Stimulated activated CD8-positive, alpha-beta memory T cell treated with anti-CD3 and anti-CD28 coated beads, Interleukin-4, amount 100 ng/mL, for 24 hours (primary cell): ENCODE data around the gene TRMT11.
"Not testable (repeated sequence)": the region's sequence is repeated elsewhere in the genome, so short reads cannot be mapped to it uniquely, and the experiment has no call there.

Source experiments
- DNase-seq: peaks from one replicate; pipeline ENCODE4 v3.0.0-alpha.2; 2020; ENCODE audit warnings: low read depth

Gene TRMT11

DNA sequence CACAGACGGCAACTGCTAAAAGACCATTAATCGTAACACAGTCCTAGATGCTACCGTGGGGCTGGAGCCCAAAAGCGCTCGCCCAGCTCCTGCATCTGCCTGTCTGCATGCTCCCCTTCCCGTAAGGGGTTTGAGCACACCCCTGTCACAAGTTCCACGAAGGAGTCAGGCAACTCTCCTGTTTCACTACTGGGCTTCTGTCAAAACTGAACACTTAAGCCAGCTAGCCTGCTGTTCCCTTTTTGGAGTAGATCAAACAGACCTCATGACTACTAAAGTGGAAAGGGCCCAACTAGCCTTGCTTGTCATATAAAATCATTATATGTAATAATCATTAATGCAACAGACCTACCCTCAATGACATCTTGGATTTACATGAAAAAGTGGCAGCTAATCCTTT lies 61.3 kb downstream of the TRMT11 start:
- DNase-seq, result no peak

DNA sequence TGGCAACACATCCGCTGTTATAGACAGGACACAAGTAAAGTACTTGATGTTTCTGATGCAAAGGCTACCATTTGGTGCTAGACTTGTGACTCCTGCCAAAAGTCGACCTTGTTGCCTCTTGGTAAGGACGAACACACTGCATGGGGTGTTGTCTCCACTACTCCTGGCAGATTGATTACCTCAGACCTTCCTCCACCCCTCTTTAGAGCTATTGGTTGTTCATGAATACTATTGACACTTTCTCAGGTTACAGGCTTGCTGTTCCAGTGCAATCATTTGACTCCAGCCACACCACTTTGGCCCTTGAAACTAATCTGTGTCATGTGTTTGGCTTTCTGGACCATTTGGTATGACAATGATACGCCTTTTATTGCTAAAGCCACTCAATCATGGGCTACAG lies 62.3 kb downstream of the TRMT11 start:
- no peak for DNase-seq

DNA sequence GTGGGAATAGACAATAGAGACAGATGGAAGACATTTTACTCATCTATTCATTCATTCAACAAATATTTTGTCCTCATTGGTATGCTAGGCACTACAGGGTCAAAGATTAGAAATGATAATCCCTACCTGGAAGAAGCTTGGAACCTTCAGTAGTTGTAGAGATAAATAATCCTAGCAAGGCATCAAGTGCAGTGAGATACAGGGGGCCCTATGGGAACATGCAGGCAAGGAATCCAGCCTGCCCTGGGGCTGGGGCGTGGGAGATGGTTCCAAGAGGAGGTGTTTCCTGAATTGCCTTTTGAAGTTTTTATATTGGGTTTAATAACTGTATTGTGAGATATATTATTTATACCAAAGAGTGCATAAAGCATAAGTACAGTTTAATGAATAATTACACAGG lies 64.5 kb downstream of the TRMT11 start:
- no peak for DNase-seq

DNA sequence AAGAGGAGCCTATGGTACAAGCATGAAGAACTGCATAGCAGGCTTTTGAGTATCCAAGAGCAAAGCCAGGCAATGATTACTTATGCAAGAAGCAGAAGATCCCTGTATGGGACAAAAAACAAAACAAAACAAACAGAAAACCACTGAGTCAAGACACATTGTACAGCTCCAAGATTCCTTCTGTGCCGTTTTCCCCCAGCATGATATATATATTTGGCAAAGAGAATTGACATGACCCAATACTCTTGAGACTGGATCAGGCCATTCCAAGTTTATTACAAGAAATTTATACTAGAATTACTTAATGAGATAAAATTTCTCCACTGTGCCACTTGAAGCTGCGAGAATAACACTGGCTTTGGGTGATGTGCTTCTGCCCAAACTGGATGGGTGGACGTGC lies 65.5 kb downstream of the TRMT11 start:
- no peak for DNase-seq

- DNase-seq, result no peak
Observed at GRCh38 chr6:126052485-126052884, 66.1 kb downstream of the TRMT11 start.

DNA sequence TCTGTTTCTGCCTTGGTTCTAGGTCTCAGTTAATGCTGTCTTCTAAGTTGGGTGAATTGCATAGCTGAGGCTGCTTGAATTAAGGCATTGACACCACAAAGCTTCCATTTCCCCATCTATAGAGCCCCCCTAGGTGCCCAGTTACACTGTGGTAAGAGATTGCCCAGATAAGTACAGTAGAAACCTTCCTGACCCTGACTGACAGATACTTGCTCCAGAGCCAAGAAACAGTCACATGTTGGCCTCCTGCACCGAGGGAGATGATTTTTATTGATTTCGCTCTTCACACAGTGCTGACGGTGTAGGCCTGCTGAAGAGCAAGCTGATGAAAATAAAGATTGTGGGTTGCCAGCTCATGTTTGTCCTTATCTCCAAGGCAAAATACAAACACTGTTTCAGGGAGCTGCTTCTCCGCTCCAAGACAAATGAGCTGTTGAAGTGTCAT lies 67.9 kb downstream of the TRMT11 start:
- DNase-seq, result no peak

DNA sequence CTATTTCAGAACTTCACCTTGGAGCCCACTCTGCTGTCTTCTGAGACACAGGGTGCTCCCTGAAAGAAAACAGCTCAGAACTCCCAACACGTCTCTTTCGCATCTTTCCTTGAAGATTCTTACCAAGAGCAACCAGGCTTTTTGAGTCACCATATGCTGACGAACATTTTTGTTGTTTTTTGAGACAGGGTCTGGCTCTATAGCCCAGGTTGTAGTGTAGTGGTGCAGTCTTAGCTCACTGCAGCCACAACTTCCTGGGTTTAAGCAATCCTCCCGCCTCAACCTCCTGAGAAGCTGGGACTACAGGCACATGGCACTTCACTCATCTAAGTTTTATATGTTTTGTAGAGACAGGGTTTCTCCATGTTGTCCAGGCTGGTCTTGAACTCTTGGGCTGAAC lies 68.5 kb downstream of the TRMT11 start:
- DNase-seq, result no peak

DNA sequence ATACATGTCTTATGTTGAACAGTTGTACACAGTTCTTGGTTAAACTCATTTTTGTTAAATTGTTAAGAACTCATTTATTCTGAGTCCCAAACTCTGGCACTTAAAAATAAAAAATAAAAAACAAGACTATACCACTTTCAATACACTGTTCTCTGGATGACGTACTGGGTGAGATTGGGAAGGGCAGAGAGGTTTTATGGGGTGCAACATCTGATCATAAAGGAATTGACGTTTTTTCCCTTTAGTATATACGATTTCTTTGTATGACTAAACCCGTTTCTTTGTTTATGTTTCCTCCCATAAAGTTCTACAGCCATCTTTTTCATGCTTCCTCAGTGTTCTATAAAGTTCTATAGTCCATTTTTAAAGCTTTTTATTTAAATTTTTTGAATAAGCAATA lies 69.1 kb downstream of the TRMT11 start:
- no peak for DNase-seq

- DNase-seq, result no peak
Observed at GRCh38 chr6:126056355-126057004, 70.1 kb downstream of the TRMT11 start.

DNA sequence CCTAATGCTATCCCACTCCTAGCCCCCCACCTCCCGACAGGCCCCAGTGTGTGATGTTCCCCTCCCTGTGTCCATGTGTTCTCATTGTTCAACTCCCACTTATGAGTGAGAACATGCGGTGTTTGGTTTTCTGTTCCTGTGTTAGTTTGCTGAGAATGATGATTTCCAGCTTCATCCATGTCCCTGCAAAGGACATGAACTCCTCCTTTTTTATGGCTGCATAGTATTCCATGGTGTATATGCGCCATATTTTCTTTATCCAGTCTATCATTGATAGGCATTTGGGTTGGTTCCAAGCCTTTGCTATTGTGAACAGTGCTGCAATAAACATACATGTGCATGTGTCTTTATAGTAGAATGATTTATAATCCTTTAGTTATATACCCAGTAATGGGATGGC lies 71.7 kb downstream of the TRMT11 start:
- DNase-seq, result not testable (repeated sequence)

GRCh38 chr6:126060400-126060799 lies 74.1 kb downstream of the TRMT11 start:
- DNase-seq, result no peak

DNA sequence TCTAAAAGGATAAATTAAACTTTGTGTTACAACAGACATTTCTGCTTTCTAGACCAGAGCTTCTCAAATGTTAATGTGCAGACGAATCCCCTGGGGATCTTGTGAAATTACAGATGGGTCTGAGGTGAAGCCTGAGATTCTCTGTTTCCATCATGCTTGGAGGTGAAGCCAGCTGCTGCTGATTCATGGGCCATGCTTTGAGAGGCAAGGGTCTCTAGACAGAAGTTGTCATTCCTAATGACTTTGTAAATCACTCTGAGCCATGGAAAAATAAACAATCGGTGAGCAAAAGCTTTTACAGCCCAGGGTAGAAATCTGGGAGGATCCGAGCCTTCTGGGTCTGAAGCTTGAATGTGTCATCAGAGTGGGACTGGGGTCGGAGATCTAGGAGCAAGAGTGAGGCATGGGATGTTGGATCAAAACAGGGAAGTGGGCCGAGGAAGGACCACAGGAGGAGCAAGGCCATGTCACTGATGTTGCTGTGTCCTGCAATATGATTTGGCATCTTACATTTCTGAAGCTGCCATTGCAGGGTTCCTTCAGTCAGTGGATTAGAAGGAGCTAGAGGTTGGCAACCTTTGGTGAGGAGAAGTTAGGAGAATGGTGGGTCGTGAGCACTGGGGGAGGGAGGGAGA lies 77.3 kb downstream of the TRMT11 start:
- no peak for DNase-seq

GRCh38 chr6:126064257-126064747 lies 78.0 kb downstream of the TRMT11 start:
- no peak for DNase-seq

- no peak for DNase-seq
Observed at GRCh38 chr6:126064748-126065401, 78.5 kb downstream of the TRMT11 start.

GRCh38 chr6:126066053-126067048 lies 80.0 kb downstream of the TRMT11 start:
- no peak for DNase-seq

- DNase-seq, result no peak
Observed at GRCh38 chr6:126067073-126067472, 80.7 kb downstream of the TRMT11 start.

DNA sequence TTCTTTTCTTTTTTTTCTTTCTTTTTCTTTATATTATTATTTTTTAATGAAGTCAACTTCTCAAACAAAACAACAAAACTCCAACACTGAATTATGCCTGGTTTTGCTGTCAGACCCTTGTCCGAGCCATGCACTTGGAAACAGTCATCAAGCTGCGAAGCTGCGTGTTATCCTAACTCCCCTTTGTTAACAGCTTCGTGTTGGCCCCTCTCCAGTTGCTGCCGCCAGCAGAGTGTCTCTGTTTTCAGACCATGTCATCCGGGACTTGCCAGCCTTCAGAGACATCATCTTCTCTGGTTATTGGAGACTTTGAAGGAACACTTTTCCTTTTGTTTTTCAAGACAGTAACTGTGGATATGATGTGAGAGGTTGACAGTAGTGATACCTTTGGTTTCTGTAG lies 83.1 kb downstream of the TRMT11 start:
- no peak for DNase-seq

DNA sequence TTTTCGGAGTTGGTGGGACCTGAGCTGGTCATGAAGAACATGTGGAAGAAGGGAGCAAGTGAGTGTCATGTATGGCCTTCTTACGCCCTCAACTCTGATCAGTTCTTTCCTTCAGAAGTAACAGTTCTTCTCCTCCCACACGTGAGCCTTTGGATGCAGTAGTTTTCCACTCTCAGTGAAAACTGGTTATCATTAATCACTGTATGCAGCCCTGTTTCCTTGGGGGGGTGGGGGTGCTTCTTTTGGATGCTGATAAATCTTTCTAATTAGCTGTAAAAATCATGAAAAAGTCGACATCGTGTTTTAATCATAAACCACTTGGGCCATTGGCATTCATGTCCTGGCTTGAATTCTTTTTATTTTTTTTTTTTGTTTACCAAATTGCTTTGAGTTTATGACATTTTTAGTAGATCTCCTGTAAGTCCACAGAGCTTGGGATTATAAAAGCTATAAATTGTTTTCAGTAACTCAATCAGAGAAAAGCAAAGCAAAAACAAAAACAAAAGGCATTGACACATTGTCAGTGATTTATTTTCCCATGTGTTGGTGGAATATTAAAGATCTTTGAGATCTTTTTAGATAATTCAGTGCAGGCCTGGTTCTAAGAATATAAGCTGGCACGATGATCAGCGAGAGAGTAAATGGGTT lies 84.8 kb downstream of the TRMT11 start:
- DNase-seq, result no peak

DNA sequence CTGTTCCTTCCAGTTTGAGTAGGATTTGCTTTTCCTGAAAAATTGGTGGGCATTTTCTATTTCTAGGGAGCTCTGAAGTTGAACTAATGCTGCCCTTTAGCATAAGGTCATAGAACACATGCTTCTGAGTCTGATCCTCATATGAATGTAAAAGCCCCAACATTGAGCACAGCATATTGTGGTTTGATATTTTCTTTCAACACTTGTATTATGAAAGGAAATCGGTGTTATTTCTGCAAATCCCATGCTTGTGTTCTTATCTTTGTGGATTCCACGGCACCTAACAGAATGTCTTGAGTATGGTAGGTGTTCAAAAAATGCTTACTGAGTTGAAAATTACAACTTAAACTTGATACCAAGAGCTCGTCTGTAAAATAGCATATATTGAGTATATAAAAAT lies 85.8 kb downstream of the TRMT11 start:
- no peak for DNase-seq

DNA sequence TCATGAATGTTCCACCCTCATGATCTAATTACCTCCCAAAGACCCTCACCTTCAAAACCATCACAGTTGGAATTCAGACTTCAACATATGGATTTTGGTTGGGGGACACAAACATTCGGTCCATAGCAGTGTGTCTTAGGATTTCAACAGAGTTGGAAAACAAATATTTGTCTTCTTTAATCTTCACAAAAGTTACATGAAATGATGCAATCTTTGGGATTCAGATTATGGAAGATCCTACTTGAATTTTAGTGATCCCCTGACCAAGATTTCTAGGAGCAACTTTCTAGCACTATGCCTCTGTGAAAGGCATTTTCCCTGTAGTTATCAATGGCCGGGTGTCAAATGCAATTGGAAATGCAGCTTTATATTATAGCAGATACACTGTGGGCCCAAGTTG lies 86.5 kb downstream of the TRMT11 start:
- DNase-seq, result no peak

DNA sequence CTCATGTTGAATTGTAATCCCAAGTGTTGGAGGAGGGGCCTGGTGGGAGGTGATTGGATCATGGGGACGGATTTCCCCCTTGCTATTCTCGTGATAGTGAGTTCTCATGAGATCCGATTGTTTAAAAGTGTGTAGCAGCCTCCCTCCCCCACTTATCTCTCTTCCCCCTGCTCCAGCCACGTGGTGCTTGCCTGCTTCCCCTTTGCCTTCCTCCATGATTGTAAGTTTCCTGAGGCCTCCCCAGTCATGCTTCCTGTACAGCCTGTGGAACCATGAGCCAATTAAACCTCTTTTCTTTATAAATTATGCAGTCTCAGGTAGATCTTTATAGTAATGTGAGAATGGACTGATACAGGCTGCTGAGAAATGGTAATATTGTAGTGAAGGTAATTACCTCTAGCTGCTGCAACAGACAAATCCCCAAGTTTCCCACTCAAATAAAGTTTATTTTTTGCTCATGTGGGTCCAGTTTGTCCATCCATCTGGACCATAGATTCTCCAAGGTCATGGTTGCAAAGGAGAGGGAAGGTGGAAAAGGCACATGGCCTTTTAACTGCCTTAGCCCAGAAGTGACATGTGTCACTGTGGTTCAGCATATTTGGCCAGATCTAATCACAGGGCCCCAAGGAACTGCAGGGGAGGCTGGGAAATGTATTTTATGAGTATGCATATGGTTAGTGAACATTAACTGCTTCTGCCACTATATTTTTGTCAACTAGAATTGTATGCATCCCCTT lies 89.2 kb downstream of the TRMT11 start:
- no peak for DNase-seq
